Left lung (tissue), 10 donors: ENCODE measurements around the gene TFAP2C. TPM values are rescaled to one million over a fixed set of nuclear protein-coding genes. Genes with fewer than 3 reads are reported as not detected.
"Not testable (repeated sequence)": the region's sequence is repeated elsewhere in the genome, so short reads cannot be mapped to it uniquely, and the experiment has no call there.

Experiments used
- ATAC-seq: fragments of 200-7000 bp; cut with Tn5 transposase; one replicate; pipeline ENCODE4 v1.9.1; 2020; ENCODE audit warnings: moderate library complexity
- DNase-seq, 4 donors: peaks; one replicate each; pipeline ENCODE4 v3.0.0-alpha.2; 2013 to 2020
- H3K27ac ChIP-seq, 2 donors: fragments of 200-600 bp; sonication (generic) in 1 of 2; one replicate each; pipeline versions ENCODE4 v1.5.0 to v1.8.0; 2020 to 2021
- H3K27me3 ChIP-seq, 2 donors: fragments of 200-600 bp; sonication (generic) in 1 of 2; one replicate each; pipeline versions ENCODE4 v1.5.0 to v1.8.0; 2020 to 2021
- H3K36me3 ChIP-seq, 2 donors: fragments of 200-600 bp; sonication (generic) in 1 of 2; one replicate each; pipeline versions ENCODE4 v1.5.0 to v1.8.0; 2020 to 2021
- H3K4me1 ChIP-seq, 2 donors: fragments of 200-600 bp; one replicate each; pipeline ENCODE4 v1.8.0; 2021
- H3K4me3 ChIP-seq, 2 donors: fragments of 200-600 bp; sonication (generic) in 1 of 2; one replicate each; pipeline versions ENCODE4 v1.5.0 to v1.8.0; 2020 to 2021; ENCODE audit warnings: mild to moderate bottlenecking in 1 of 2
- H3K9me3 ChIP-seq, 2 donors: fragments of 200-600 bp; sonication (generic) in 1 of 2; one replicate each; pipeline versions ENCODE4 v1.5.0 to v1.8.0; 2020 to 2021
- CTCF ChIP-seq, 2 donors: fragments of 200-600 bp; sonication (generic) in 1 of 2; IDR thresholded peaks; one replicate each; pipeline versions ENCODE4 v1.5.0 to v1.8.0; 2021; ENCODE audit warnings: antibody characterized with exemption in 2 of 2
- intact Hi-C, 2 donors: fragments of 100-400 bp; cut with DNase I; formaldehyde crosslinking; loops; one replicate each; pipeline versions ENCODE4 v1.11.2 to v1.14.2; 2022
- polyA plus RNA-seq, 6 donors: library from polyadenylated mRNA; unstranded; fragments of 120-200 nt; gene quantifications; one replicate each; pipeline ENCODE4 v1.2.1, GENCODE V29; 2013; ENCODE audit not compliant: insufficient read length in 6 of 6
- total RNA-seq, 2 donors: library from RNA; stranded (reverse); fragmentation: NEBNext Ultra II Directional; extraction: Animal tissue kit (Norgen Biotek cat#: 25700); gene quantifications; one replicate each; pipeline ENCODE4 v1.2.1, GENCODE V29; 2021
- donor health status: DM: no; HTN: yes; CAD: no.
- donor health status: DM: no; HTN: no; CAD: no.

The TFAP2C gene
- total and polyA plus RNA-seq, 8 donors, result 2.4 to 4.1 (median 3.4) TPM

DNA sequence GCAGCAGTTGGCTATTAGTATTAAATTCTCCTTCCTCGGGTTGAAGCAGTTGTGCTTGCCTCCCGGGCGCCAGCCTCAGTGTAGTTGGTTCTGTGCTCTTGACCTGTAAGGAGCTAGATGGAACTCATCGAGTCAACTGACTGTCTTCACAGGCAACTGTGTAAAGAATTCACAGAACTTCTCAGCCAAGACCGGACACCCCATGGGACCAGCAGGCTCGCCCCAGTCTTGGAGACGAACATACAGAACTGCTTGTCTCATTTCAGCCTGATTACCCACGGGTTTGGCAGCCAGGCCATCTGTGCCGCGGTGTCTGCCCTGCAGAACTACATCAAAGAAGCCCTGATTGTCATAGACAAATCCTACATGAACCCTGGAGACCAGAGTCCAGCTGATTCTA, 8.5 kb downstream of the TFAP2C start:
- ATAC-seq (no peak), DNase-seq (no peak)
- intact Hi-C loops, result no loop called here
- Histone ChIP-seq H3K27me3 (peaks cover 7 to 68% of the 10 kb centered on the region in 2 donors), H3K4me3 (no peak overlapping the region), H3K4me1 (no peaks in the 10 kb centered on the region), H3K9me3 (no peaks in the 10 kb centered on the region), H3K27ac (no peak overlapping the region), H3K36me3 (no peaks in the 10 kb centered on the region)
- no peak for TF ChIP-seq CTCF (IDR thresholded peaks at IDR 0.05)

DNA sequence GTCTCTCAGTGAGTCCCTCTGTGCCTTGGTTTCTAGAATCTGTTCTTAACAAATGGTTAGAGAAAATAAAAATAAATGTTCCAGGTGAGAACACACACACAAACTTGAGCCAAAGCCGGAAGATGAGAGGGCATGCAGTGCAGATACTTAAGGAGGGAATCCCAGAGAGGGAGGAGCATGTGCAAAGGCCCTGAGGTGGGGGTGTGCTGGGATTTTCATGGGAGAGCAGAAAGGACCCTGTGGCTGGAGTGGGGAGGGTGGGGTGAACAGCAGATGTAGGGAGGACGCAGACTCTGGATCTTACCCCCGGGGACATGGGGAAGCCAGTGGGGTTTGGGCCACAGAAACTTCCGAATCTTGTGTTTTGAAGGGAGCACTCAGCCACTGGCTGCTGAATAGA, 17.5 kb downstream of the TFAP2C start:
- H3K4me1 ChIP-seq, result no peaks in the 10 kb centered on the region
- no peak for DNase-seq
- no peak overlapping the region for H3K4me3 ChIP-seq
- intact Hi-C loops, result no loop called here
- ATAC-seq, result no peak
- H3K27ac ChIP-seq, result no peak overlapping the region
- TF ChIP-seq CTCF (IDR thresholded peaks at IDR 0.05), result no peak
- H3K36me3 ChIP-seq, result no peaks in the 10 kb centered on the region
- no peaks in the 10 kb centered on the region for H3K9me3 ChIP-seq
- peaks cover 0 to 3% of the 10 kb centered on the region in 2 donors for H3K27me3 ChIP-seq

DNA sequence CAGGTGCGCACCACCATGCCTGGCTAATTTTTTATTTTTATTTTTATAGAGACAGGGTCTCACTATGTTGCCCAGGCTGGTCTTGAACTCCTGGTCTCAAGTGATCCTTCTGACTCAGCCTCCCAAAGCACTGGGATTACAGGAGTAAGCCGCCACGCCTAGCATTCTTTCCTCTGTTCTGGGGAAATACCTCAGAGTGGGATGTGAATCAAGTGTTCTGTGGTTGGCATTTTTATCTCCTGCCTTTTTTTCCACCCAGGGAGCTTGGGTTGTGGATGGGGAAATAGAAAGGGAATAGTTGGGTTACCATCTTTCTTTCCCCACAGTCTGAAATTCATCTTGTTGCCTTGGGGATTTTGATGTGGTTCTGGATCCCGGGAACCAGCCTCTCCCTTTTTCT, 24.1 kb downstream of the TFAP2C start:
- Histone ChIP-seq H3K36me3 (no peaks in the 10 kb centered on the region), H3K4me1 (no peaks in the 10 kb centered on the region), H3K27me3 (peaks cover 0 to 3% of the 10 kb centered on the region in 2 donors), H3K9me3 (no peaks in the 10 kb centered on the region), H3K27ac (no peak overlapping the region), H3K4me3 (no peak overlapping the region)
- TF ChIP-seq CTCF (IDR thresholded peaks at IDR 0.05), result no peak
- DNase-seq (no peak), ATAC-seq (no peak)
- intact Hi-C loops, result no loop called here

- intact Hi-C loops, result no loop called here
- Histone ChIP-seq H3K4me3 (no peak overlapping the region), H3K27me3 (peaks cover 0 to 5% of the 10 kb centered on the region in 2 donors), H3K4me1 (no peaks in the 10 kb centered on the region), H3K27ac (no peak overlapping the region), H3K9me3 (no peaks in the 10 kb centered on the region), H3K36me3 (no peaks in the 10 kb centered on the region)
- ATAC-seq (no peak), DNase-seq (no peak)
- TF ChIP-seq CTCF (IDR thresholded peaks at IDR 0.05), result no peak
Observed at GRCh38 chr20:56656632-56657031, 27.5 kb downstream of the TFAP2C start.

GRCh38 chr20:56657879-56658278, 28.8 kb downstream of the TFAP2C start:
- no peak overlapping the region for H3K27ac ChIP-seq
- H3K36me3 ChIP-seq, result no peaks in the 10 kb centered on the region
- TF ChIP-seq CTCF (IDR thresholded peaks at IDR 0.05), result no peak
- DNase-seq (no peak), ATAC-seq (no peak)
- no peak overlapping the region for H3K4me3 ChIP-seq
- intact Hi-C loops, result no loop called here
- H3K4me1 ChIP-seq, result no peaks in the 10 kb centered on the region
- peaks cover 0 to 5% of the 10 kb centered on the region in 2 donors for H3K27me3 ChIP-seq
- no peaks in the 10 kb centered on the region for H3K9me3 ChIP-seq

DNA sequence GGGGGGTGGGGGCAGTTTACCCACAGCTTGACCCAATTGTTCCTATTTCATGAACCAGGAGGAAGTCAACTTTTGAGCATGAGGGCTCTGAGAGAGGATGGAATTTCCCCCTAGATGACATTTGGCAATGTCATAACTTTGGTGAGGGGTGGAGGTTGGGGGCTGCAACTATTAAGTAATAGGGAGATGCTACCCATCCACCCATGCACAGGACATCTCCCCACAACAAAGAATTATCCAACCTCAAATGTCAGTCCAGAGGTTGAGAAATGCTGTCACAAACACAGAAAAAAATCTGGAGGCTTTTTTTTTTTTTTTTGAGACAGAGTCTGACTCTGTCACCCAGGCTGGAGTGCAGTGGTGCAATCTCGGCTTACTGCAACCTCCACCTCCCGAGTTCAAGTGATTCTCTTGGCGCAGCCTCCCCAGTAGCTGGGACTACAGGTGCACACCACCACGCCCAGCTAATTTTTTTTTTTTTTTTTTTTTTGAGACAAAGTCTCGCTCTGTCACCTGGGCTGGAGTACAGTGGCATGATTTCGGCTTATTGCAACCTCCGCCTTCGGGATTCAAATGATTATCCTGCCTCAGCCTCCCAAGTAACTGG, 29.3 kb downstream of the TFAP2C start:
- H3K36me3 ChIP-seq, H3K27ac ChIP-seq, ATAC-seq, H3K4me3 ChIP-seq, H3K27me3 ChIP-seq, H3K9me3 ChIP-seq, H3K4me1 ChIP-seq, DNase-seq, intact Hi-C loops: not testable (repeated sequence)
